ENCODE data around the gene THEMIS.

DNA sequence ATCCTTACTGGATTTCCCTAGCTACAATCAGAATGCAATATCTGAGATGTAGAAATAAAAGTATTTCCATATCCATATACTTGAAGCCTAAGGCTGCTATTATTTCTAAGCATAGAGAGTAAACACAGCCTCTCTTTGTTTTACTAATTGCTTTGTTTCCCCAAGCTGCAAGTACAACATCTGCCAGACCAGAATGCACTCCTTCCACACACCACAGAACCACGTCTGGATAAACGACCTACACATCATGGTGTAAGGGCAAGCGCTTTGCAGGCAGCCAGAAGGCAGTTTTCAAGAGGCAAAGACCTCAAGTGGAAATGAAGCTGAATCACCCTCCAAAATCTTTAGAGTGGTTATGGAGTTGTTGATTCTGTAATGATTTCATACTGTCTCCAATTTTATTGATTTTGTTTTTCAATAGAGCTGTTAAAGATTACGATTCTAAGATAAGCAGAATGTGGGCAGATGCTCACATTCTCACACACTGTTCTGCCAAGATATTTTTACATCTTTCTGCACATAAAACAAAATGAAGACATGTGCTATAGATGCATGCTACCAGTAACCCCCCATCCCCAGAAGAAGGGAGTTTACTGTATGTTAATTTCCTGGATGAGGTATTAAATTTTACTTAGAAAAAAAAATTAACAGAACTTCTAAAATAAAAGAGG, 88.8 kb downstream of the THEMIS start:
- no peak for TF ChIP-seq CTCF (IDR thresholded peaks at IDR 0.05)
- TF ChIP-seq POLR2A (IDR thresholded peaks at IDR 0.05): no peak

All from prostate gland (tissue), 2 donors.